CD4-positive, alpha-beta memory T cell (primary cell): ENCODE measurements around the gene KPNA1. TPM values are rescaled to one million over a fixed set of nuclear protein-coding genes. Genes with fewer than 3 reads are reported as not detected.

Experiments
- CTCF ChIA-PET: fragments of 350-600 bp; sonication (Branson Sonifier 250); formaldehyde crosslinking; loops from one replicate; lab custom pipeline; 2021; ENCODE audit warnings: inconsistent platforms; ENCODE audit not compliant: partially characterized antibody; lab: Charles Lee
- POLR2A ChIA-PET: fragments of 350-600 bp; sonication (Branson Sonifier 250); formaldehyde crosslinking; loops from one replicate; lab custom pipeline; 2021; ENCODE audit not compliant: partially characterized antibody; lab: Charles Lee
- DNase-seq, 5 donors: peaks; one replicate each; pipeline versions ENCODE4 v3.0.0 to v3.0.0-alpha.2; 2020 to 2022; ENCODE audit warnings: mixed read lengths in 1 of 5
- H3K27ac ChIP-seq: one replicate; pipeline ENCODE4 v1.7.0; 2013; ENCODE audit warnings: low read depth, low read length
- H3K27me3 ChIP-seq: 2 replicates; pipeline ENCODE4 v1.7.0; 2013; ENCODE audit warnings: mild to moderate bottlenecking, low read length, moderate library complexity; ENCODE audit not compliant: insufficient read depth
- H3K36me3 ChIP-seq: 2 replicates; pipeline ENCODE4 v1.7.0; 2013; ENCODE audit warnings: mild to moderate bottlenecking, low read length, moderate library complexity; ENCODE audit not compliant: insufficient read depth
- H3K4me1 ChIP-seq: 2 replicates; pipeline ENCODE4 v1.7.0; 2013; ENCODE audit warnings: mild to moderate bottlenecking, low read length, moderate library complexity; ENCODE audit not compliant: insufficient read depth
- H3K4me3 ChIP-seq, 2 donors: one replicate each; pipeline ENCODE4 v1.7.0; 2013; ENCODE audit warnings: low read length in 2 of 2, mild to moderate bottlenecking in 1 of 2
- H3K9me3 ChIP-seq, 2 donors: one replicate each; pipeline ENCODE4 v1.7.0; 2013; ENCODE audit warnings: low read length in 2 of 2, control low read depth in 1 of 2; ENCODE audit not compliant: control insufficient read depth in 1 of 2
- H3K27ac Mint-ChIP-seq, 7 donors: one replicate each; pipeline ENCODE4 v1.8.0; 2020 to 2021; ENCODE audit warnings: mixed read lengths in 7 of 7, mild to moderate bottlenecking in 6 of 7, inconsistent platforms in 3 of 7, moderate library complexity in 3 of 7
- H3K27me3 Mint-ChIP-seq, 2 donors: one replicate each; pipeline ENCODE4 v1.8.0; 2020 to 2021; ENCODE audit warnings: mixed read lengths in 2 of 2
- H3K36me3 Mint-ChIP-seq, 2 donors: one replicate each; pipeline ENCODE4 v1.8.0; 2020 to 2021; ENCODE audit warnings: mixed read lengths in 2 of 2, inconsistent platforms in 1 of 2, mild to moderate bottlenecking in 1 of 2
- H3K4me1 Mint-ChIP-seq, 4 donors: one replicate each; pipeline ENCODE4 v1.8.0; 2020 to 2021; ENCODE audit warnings: mixed read lengths in 4 of 4, mild to moderate bottlenecking in 1 of 4
- H3K4me3 Mint-ChIP-seq, 8 donors: one replicate each; pipeline ENCODE4 v1.8.0; 2020 to 2021; ENCODE audit warnings: mixed read lengths in 8 of 8, mild to moderate bottlenecking in 7 of 8, moderate library complexity in 6 of 8, inconsistent platforms in 3 of 8
- H3K9me3 Mint-ChIP-seq, 8 donors: one replicate each; pipeline ENCODE4 v1.8.0; 2020 to 2021; ENCODE audit warnings: mixed read lengths in 8 of 8, mild to moderate bottlenecking in 5 of 8, inconsistent platforms in 3 of 8, moderate library complexity in 1 of 8
- intact Hi-C: fragments of 100-400 bp; cut with micrococcal nuclease; formaldehyde crosslinking; loops from one replicate; pipeline ENCODE4 v1.15.1; 2023
- polyA plus RNA-seq, 2 donors: library from polyadenylated mRNA; unstranded; fragments of 300-500 nt; fragmentation: Illumina TruSeq; gene quantifications; one replicate each; pipeline ENCODE4 v1.2.3, GENCODE V29; 2021
- total RNA-seq, 2 experiments: library from RNA; stranded (reverse); gene quantifications; one replicate each; pipeline ENCODE4 v1.2.3, GENCODE V29; 2021

KPNA1 gene
- total and polyA plus RNA-seq, 4 experiments from 2014 or later: 45.6 to 71.5 (median 59.4) TPM

DNA sequence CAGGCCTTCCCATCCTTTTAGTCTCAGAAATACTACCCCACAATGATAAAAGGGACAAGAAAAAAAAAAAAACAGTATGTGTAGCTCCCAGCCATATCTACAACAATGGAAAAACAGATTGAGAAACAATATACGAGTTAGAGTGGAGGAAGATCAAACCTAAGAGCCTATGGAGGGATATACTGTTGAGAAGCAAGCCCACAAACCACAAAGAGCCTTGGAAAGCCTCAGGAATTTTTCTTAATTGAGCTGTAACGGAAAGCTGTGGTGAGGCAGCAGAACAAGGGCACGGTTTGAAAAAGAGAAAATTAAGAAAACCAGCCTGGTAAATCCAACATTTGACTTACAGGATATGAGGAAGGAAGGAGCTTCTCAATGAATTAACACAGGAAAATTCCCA lies 21.4 kb downstream of the KPNA1 start:
- no peak for DNase-seq
- intact Hi-C loops: no loop called here
- CTCF ChIA-PET: interaction anchor here (1.3 kb wide), 1 partner anchor 8 kb away, joined by 3 read pairs; no protein-coding TSS in a partner anchor

DNA sequence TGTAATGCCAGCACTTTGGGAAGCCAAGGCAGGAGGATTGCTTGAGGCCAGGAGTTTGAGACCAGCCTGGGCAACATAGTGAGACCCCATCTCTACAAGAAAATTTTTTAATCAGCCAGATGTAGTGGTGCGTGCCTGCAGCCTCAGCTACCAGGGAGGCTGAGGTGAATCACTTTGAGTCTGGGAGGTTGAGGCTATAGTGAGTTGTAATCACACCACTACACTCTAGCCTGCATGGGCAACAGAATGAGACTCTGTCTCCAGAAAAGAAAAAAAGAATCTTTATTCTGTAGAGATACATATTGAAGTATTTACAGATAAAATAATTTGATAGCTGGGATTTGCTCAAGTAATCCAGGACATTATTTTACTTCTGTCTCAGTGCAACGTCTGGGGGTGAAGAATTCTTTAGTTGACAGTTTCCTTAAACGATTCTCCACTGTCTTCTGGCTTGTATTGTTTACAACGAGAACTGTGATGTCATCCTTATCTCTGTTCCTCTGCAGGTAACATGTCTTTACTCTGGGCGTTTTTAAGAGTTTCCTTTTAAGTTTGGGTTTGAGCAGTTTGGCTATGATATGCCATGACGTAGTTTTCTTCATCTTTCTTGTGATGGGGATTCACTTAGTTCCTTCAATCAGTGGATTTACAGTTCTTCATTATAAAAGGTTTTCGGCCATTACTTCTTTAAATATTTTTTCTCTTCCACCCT lies 26.3 kb downstream of the KPNA1 start:
- H3K27ac ChIP-seq: no peak overlapping the region
- no peak for DNase-seq
- Mint-ChIP-seq H3K27me3 (no peaks in the 10 kb centered on the region), H3K27ac (peak overlapping the region in 4 of 7 donors; percentile 0 to 88 (median 13)), H3K4me1 (peaks cover 18 to 52% (median 23%) of the 10 kb centered on the region in 4 donors), H3K4me3 (no peak overlapping the region), H3K36me3 (peaks cover 27 to 37% of the 10 kb centered on the region in 2 donors), H3K9me3 (no peaks in the 10 kb centered on the region)
- no peaks in the 10 kb centered on the region for H3K9me3 ChIP-seq
- no peaks in the 10 kb centered on the region for H3K36me3 ChIP-seq
- intact Hi-C loops: no loop called here
- CTCF ChIA-PET: no interaction called here
- no peaks in the 10 kb centered on the region for H3K27me3 ChIP-seq
- POLR2A ChIA-PET: no interaction called here
- peaks cover 4% of the 10 kb centered on the region for H3K4me1 ChIP-seq
- no peak overlapping the region for H3K4me3 ChIP-seq

More for the DNA sequence above, 21.4 kb downstream of the KPNA1 start:
- Mint-ChIP-seq H3K36me3 (peaks cover 39 to 47% of the 10 kb centered on the region in 2 donors), H3K27ac (peak overlapping the region in 2 of 7 donors; percentile 29 to 44), H3K9me3 (no peaks in the 10 kb centered on the region), H3K27me3 (no peaks in the 10 kb centered on the region), H3K4me1 (peaks cover 21 to 45% (median 24%) of the 10 kb centered on the region in 4 donors), H3K4me3 (no peak overlapping the region)
- Histone ChIP-seq H3K27me3 (no peaks in the 10 kb centered on the region), H3K4me1 (peaks cover 21% of the 10 kb centered on the region), H3K36me3 (peaks cover 9% of the 10 kb centered on the region), H3K9me3 (no peaks in the 10 kb centered on the region), H3K27ac (no peak overlapping the region), H3K4me3 (no peak overlapping the region)
- POLR2A ChIA-PET: interaction anchor here (1.1 kb wide), 1 partner anchor 50 kb away, joined by 3 read pairs; no protein-coding TSS in a partner anchor

DNA sequence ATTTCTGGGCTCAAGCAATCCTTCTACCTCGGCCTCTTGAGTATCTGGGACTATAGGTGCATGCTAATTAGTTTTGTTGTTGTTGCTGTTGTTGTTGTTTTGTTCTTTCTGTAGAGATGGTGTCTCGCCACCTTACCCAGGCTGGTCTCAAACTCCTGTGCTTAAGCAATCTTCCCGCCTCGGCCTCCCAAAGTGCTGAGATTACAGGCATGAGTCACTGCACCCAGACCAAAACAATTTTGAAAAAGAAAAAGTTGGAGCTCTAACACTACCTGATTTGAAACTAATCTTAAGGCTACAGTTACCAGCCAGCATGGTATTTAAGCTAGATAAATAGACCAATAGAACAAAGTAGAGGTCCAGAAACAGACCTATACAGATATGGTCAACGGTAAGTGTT lies 29.8 kb downstream of the KPNA1 start:
- Histone ChIP-seq H3K36me3 (no peaks in the 10 kb centered on the region), H3K27ac (no peak overlapping the region), H3K9me3 (no peaks in the 10 kb centered on the region), H3K27me3 (no peaks in the 10 kb centered on the region), H3K4me3 (no peak overlapping the region), H3K4me1 (peaks cover 20% of the 10 kb centered on the region)
- intact Hi-C loops: no loop called here
- peaks cover 11 to 25% of the 10 kb centered on the region in 2 donors for H3K36me3 Mint-ChIP-seq
- no peaks in the 10 kb centered on the region for H3K9me3 Mint-ChIP-seq
- H3K4me3 Mint-ChIP-seq: peak overlapping the region in 1 of 8 donors; percentile 34
- POLR2A ChIA-PET: no interaction called here
- H3K27me3 Mint-ChIP-seq: no peaks in the 10 kb centered on the region
- CTCF ChIA-PET: interaction anchor here (0.9 to 1.3 kb wide), 3 partner anchors 9 to 93 kb away, joined by 3 read pairs; no protein-coding TSS in a partner anchor
- peak overlapping the region in 1 of 7 donors; percentile 0 for H3K27ac Mint-ChIP-seq
- no peak for DNase-seq
- H3K4me1 Mint-ChIP-seq: peaks cover 30 to 56% (median 41%) of the 10 kb centered on the region in 4 donors

DNA sequence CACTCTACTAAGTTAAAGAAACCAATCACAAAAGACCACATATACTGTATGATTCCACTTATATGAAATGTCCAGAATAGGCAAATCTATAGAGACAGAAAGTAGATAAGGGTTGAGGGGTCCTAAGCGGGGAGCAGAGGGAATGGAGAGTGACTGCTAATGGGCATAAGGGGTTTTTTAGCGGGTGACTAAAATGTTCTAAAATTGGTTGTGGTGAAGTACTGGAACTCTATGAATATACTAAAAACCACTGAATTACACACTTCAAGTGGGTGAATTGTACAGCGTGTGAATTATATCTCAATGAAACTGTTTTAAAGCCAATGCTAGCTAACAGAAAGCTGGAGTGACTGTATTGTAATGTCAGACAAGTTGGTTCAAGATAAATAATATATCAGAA lies 33.3 kb downstream of the KPNA1 start:
- CTCF ChIA-PET: no interaction called here
- Histone ChIP-seq H3K27ac (no peak overlapping the region), H3K27me3 (no peaks in the 10 kb centered on the region), H3K36me3 (no peaks in the 10 kb centered on the region), H3K9me3 (no peaks in the 10 kb centered on the region), H3K4me3 (no peak overlapping the region), H3K4me1 (peaks cover 20% of the 10 kb centered on the region)
- no peaks in the 10 kb centered on the region for H3K27me3 Mint-ChIP-seq
- H3K4me3 Mint-ChIP-seq: peak overlapping the region in 1 of 8 donors; percentile 2
- peaks cover 33 to 52% (median 45%) of the 10 kb centered on the region in 4 donors for H3K4me1 Mint-ChIP-seq
- DNase-seq: no peak
- peaks cover 6 to 13% of the 10 kb centered on the region in 2 donors for H3K36me3 Mint-ChIP-seq
- no peak overlapping the region for H3K27ac Mint-ChIP-seq
- H3K9me3 Mint-ChIP-seq: no peaks in the 10 kb centered on the region
- POLR2A ChIA-PET: no interaction called here
- intact Hi-C loops: no loop called here

DNA sequence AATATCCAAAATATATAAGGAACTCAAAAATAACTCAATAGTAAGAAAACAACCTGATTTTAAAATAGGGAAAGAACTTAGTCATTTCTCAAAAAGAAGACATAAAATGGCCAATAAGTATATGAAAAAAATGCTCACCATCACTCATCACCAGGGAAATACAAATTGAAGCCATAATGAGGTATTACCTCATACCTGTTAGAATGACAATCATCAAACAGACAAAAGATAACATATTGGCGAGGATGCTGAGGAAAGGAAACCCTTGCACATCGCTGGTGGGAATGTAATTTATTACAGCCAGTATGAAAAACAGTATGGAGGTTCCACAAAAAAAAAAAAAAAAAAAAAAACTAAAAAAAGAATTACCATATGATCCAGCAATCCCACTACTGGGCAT lies 38.2 kb downstream of the KPNA1 start:
- POLR2A ChIA-PET: no interaction called here
- CTCF ChIA-PET: no interaction called here
- Histone ChIP-seq H3K27ac (no peak overlapping the region), H3K36me3 (no peaks in the 10 kb centered on the region), H3K9me3 (no peaks in the 10 kb centered on the region), H3K27me3 (no peaks in the 10 kb centered on the region), H3K4me3 (no peak overlapping the region), H3K4me1 (peaks cover 22% of the 10 kb centered on the region)
- intact Hi-C loops: no loop called here
- H3K4me1 Mint-ChIP-seq: peaks cover 53 to 76% (median 65%) of the 10 kb centered on the region in 4 donors
- H3K9me3 Mint-ChIP-seq: no peaks in the 10 kb centered on the region
- no peak overlapping the region for H3K27ac Mint-ChIP-seq
- DNase-seq: no peak
- no peaks in the 10 kb centered on the region for H3K27me3 Mint-ChIP-seq
- peaks cover 7 to 21% of the 10 kb centered on the region in 2 donors for H3K36me3 Mint-ChIP-seq
- no peak overlapping the region for H3K4me3 Mint-ChIP-seq

DNA sequence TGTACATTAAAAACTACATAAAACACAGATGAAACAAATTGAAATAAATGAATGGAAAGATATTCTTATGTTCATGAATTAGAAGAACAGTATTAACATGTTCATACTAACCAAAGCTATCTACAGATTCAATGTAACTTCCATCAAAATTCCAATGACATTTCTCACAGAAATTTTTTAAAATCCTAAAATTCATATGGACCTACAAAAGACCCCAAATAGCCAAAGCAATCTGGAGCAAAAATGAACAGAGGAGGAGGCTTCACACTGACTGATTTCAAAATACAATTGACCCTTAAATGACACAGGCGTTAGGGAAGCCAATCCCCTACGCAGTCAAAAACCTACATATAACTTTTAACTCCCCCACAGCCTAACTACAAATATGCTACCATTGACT lies 39.4 kb downstream of the KPNA1 start:
- peaks cover 30% of the 10 kb centered on the region for H3K4me1 ChIP-seq
- ChIA-PET CTCF (no interaction called here), POLR2A (interaction anchor here (0.6 kb wide), 1 partner anchor 724 kb away, joined by 3 read pairs; no protein-coding TSS in a partner anchor)
- no peak overlapping the region for H3K27ac Mint-ChIP-seq
- H3K27me3 ChIP-seq: no peaks in the 10 kb centered on the region
- H3K9me3 ChIP-seq: no peaks in the 10 kb centered on the region
- no peaks in the 10 kb centered on the region for H3K27me3 Mint-ChIP-seq
- peaks cover 0 to 1% (median 0%) of the 10 kb centered on the region in 8 donors for H3K9me3 Mint-ChIP-seq
- no peaks in the 10 kb centered on the region for H3K36me3 ChIP-seq
- peak overlapping the region in 1 of 8 donors; percentile 20 for H3K4me3 Mint-ChIP-seq
- no peak overlapping the region for H3K27ac ChIP-seq
- H3K4me1 Mint-ChIP-seq: peaks cover 56 to 82% (median 70%) of the 10 kb centered on the region in 4 donors
- peaks cover 7 to 21% of the 10 kb centered on the region in 2 donors for H3K36me3 Mint-ChIP-seq
- intact Hi-C loops: no loop called here
- no peak for DNase-seq
- H3K4me3 ChIP-seq: no peak overlapping the region

DNA sequence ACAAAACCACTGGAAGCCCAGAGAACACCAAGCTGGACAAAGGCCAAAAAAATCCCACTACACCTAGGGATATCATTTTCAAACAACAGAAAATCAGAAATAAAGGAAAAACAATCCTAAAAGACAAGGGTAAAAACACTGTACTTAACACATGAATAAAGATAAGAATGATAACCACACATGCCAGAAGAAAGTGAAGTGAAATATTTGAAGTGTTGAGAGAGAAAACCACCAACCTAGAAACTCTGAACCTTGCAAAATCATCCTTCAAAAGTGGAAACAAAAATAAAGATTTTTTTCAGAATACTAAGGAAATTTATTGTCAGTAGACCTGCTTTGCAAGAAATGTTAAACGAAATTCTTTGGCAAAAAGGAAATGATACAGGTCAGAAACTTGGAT lies 45.1 kb downstream of the KPNA1 start:
- CTCF ChIA-PET: no interaction called here
- intact Hi-C loops: loop anchor here (5.0 kb wide), 1 partner anchor 43 kb away; the partner anchor contains the start of gene KPNA1
- Histone ChIP-seq H3K27me3 (no peaks in the 10 kb centered on the region), H3K9me3 (no peaks in the 10 kb centered on the region), H3K27ac (no peak overlapping the region), H3K4me3 (no peak overlapping the region), H3K4me1 (peaks cover 43% of the 10 kb centered on the region), H3K36me3 (no peaks in the 10 kb centered on the region)
- Mint-ChIP-seq H3K27me3 (no peaks in the 10 kb centered on the region), H3K4me1 (peaks cover 40 to 69% (median 59%) of the 10 kb centered on the region in 4 donors), H3K9me3 (peaks cover 0 to 1% (median 0%) of the 10 kb centered on the region in 8 donors), H3K36me3 (peaks cover 14 to 22% of the 10 kb centered on the region in 2 donors), H3K4me3 (no peak overlapping the region), H3K27ac (peak overlapping the region in 3 of 7 donors; percentile 32 to 38 (median 37))
- POLR2A ChIA-PET: no interaction called here
- DNase-seq: no peak
